Heart right ventricle (tissue), 16 donors: ENCODE data around the gene MGLL. TPM values are rescaled to one million over a fixed set of nuclear protein-coding genes. Genes with fewer than 3 reads are reported as not detected.

Experiments
- ATAC-seq, 8 donors: fragments of 200-7000 bp; cut with Tn5 transposase; one replicate each; pipeline ENCODE4 v1.9.1; 2020; ENCODE audit warnings: mild to moderate bottlenecking in 8 of 8, moderate library complexity in 8 of 8, moderate number of reproducible peaks in 1 of 8
- DNase-seq, 2 donors: peaks; one replicate each; pipeline ENCODE4 v3.0.0-alpha.2; 2020
- H3K27ac ChIP-seq, 10 donors: fragments of 200-600 bp; sonication (generic) in 2 of 10; one replicate each; pipeline versions ENCODE4 v1.5.0 to v1.8.0; 2020 to 2022; ENCODE audit warnings: mild to moderate bottlenecking in 3 of 10
- H3K27me3 ChIP-seq, 7 donors: fragments of 200-600 bp; one replicate each; pipeline ENCODE4 v1.8.0; 2021 to 2022; ENCODE audit warnings: mild to moderate bottlenecking in 2 of 7
- H3K36me3 ChIP-seq, 9 donors: fragments of 200-600 bp; sonication (generic) in 1 of 9; one replicate each; pipeline versions ENCODE4 v1.5.0 to v1.8.0; 2020 to 2022; ENCODE audit warnings: mild to moderate bottlenecking in 2 of 9
- H3K4me1 ChIP-seq, 9 donors: fragments of 200-600 bp; sonication (generic) in 1 of 9; one replicate each; pipeline versions ENCODE4 v1.5.0 to v1.8.0; 2020 to 2022; ENCODE audit warnings: mild to moderate bottlenecking in 4 of 9
- H3K4me3 ChIP-seq, 10 donors: fragments of 200-600 bp; sonication (generic) in 2 of 10; one replicate each; pipeline versions ENCODE4 v1.5.0 to v1.8.0; 2020 to 2022; ENCODE audit warnings: mild to moderate bottlenecking in 7 of 10, moderate library complexity in 2 of 10
- H3K9me3 ChIP-seq, 11 donors: fragments of 200-600 bp in 10 of 11; sonication (generic) in 2 of 11; one replicate each; pipeline versions ENCODE4 v1.5.0 to v1.8.0; 2013 to 2022; ENCODE audit warnings: mild to moderate bottlenecking in 2 of 11, control low read depth in 1 of 11, moderate library complexity in 1 of 11
- CTCF ChIP-seq, 9 donors: fragments of 200-600 bp; sonication (generic) in 2 of 9; IDR thresholded peaks; one replicate each; pipeline versions ENCODE4 v1.5.0 to v1.8.0; 2021 to 2022; ENCODE audit warnings: antibody characterized with exemption in 9 of 9, mild to moderate bottlenecking in 5 of 9, moderate library complexity in 1 of 9
- WGBS, 2 donors: extraction: QIAGEN DNeasy Blood & Tissue Kit; methylation state at CpG; one replicate each; pipeline ENCODE4 v1.1.7; 2013; ENCODE audit warnings: inconsistent platforms in 1 of 2; 5-methylcytosine and 5-hydroxymethylcytosine counted together
- intact Hi-C, 10 donors: fragments of 100-400 bp; cut with DNase I; formaldehyde crosslinking; loops; one replicate each; pipeline versions ENCODE4 v1.11.1 to v1.14.2; 2022
- polyA plus RNA-seq, 2 donors: library from polyadenylated mRNA; stranded (reverse); fragments of 200-250 nt; gene quantifications; one replicate each; pipeline ENCODE4 v1.2.3, GENCODE V29; 2013
- total RNA-seq, 10 donors: library from RNA; stranded (reverse); fragmentation: NEBNext Ultra II Directional in 3 of 10; extraction: Animal tissue kit (Norgen Biotek cat#: 25700) in 3 of 10; gene quantifications; one replicate each; pipeline versions ENCODE4 v1.2.1 to v1.2.4, GENCODE V29; 2021 to 2023
- donor health status: Arrhythmogenic right ventricular cardiomyopathy.
- donor health status: ischemic (EF 13 %, LVEDD 7.1; RV severe dilation, severe dysfunction).
- donor health status: healthy with polysubstance abuse.
- donor health status: DM: no; HTN: yes; CAD: no.
- donor health status: DM: no; HTN: no; CAD: no.
- donor health status: ischemic (EF 25% LVEDD 6.9; RV normal size, moderate dysfunction).
- donor health status: ischemic (EF 25% LVEDD 5.7; RV mildly dilated, moderate dysfunction).
- donor health status: healthy.
- donor health status: DM: yes; HTN: yes; CAD: no.
- donor health status: Ischemic cardiomyopathy.
- donor health status: ischemic (EF 35%, LVEDD 5.7; RV mildly dilated, moderate dysfunction).
- donor health status: nonischemic (EF 11% LVEDD 7.7; RV severe dilation, severe dysfunction).
- donor health status: DM: yes; HTN: yes; CAD: no.
- donor health status: PGD.
- donor health status: ischemic (EF 29% LVEDD 5.4; RV normal size, mild dysfunction).
- donor health status: nonischemic (EF 23%, LVEDD 6.1; RV moderate dilation, normal function).

Gene MGLL
- total and polyA plus RNA-seq, 12 donors: 35.7 to 103 (median 65.2) TPM

DNA sequence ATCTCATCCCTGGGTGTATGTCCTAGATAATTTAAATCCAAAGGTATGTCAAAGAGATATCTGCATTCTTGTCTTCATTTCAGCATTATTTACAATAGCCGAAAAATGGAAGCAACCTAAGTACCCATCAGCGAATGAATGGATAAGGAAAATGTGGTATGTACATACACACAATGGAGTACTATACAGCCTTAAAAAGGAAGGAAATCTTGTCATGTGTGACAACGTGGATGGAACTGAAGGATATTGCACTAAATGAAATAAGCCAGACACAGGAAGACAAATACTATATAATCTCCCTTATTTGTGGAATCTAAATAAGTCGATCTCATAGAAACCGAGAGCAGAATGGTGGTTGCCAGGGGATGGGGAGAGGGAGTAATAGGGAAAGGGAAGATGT is 16.8 kb upstream of the MGLL start:
- no peaks in the 10 kb centered on the region for H3K4me1 ChIP-seq
- H3K36me3 ChIP-seq: no peaks in the 10 kb centered on the region
- no peaks in the 10 kb centered on the region for H3K9me3 ChIP-seq
- TF ChIP-seq CTCF (IDR thresholded peaks at IDR 0.05): no peak
- H3K4me3 ChIP-seq: no peak overlapping the region
- intact Hi-C loops: loop anchor here in 3 of 10 donors (10.0 kb wide), 2 partner anchors 136 to 254 kb away; no protein-coding TSS in a partner anchor
- ATAC-seq (no peak), DNase-seq (no peak)
- no peak overlapping the region for H3K27ac ChIP-seq
- H3K27me3 ChIP-seq: no peaks in the 10 kb centered on the region
- 90 to 91% methylated on average over 5 of the region's 5 CpGs for WGBS, 2 donors

- H3K36me3 ChIP-seq: no peaks in the 10 kb centered on the region
- H3K9me3 ChIP-seq: no peaks in the 10 kb centered on the region
- WGBS, 2 donors: 84 to 85% methylated on average over 8 of the region's 8 CpGs
- DNase-seq: no peak
- no peaks in the 10 kb centered on the region for H3K27me3 ChIP-seq
- intact Hi-C loops: loop anchor here in 3 of 10 donors (10.0 kb wide), 2 partner anchors 139 to 251 kb away; no protein-coding TSS in a partner anchor
- no peaks in the 10 kb centered on the region for H3K4me1 ChIP-seq
- H3K27ac ChIP-seq: no peak overlapping the region
- no peak for ATAC-seq
- no peak overlapping the region for H3K4me3 ChIP-seq
- TF ChIP-seq CTCF (IDR thresholded peaks at IDR 0.05): no peak
Measured at GRCh38 chr3:127835993-127836882, 13.9 kb upstream of the MGLL start.

GRCh38 chr3:127834771-127835170 is 12.5 kb upstream of the MGLL start:
- intact Hi-C loops: loop anchor here in 5 of 10 donors (5.0 to 10.0 kb wide), 3 partner anchors 140 to 250 kb away; no protein-coding TSS in a partner anchor
- Histone ChIP-seq H3K27ac (no peak overlapping the region), H3K36me3 (no peaks in the 10 kb centered on the region), H3K27me3 (no peaks in the 10 kb centered on the region), H3K9me3 (peaks cover 0 to 12% (median 7%) of the 10 kb centered on the region in 11 donors), H3K4me3 (no peak overlapping the region), H3K4me1 (no peaks in the 10 kb centered on the region)
- TF ChIP-seq CTCF (IDR thresholded peaks at IDR 0.05): no peak
- DNase-seq (no peak), ATAC-seq (no peak)
- WGBS, 2 donors: 92 to 95% methylated on average over 4 of the region's 4 CpGs

- intact Hi-C loops: loop anchor here in 8 of 10 donors (2.0 to 10.0 kb wide), 4 partner anchors 141 to 249 kb away; no protein-coding TSS in a partner anchor
- no peak for TF ChIP-seq CTCF (IDR thresholded peaks at IDR 0.05)
- Histone ChIP-seq H3K4me1 (no peaks in the 10 kb centered on the region), H3K36me3 (no peaks in the 10 kb centered on the region), H3K9me3 (peaks cover 0 to 25% (median 14%) of the 10 kb centered on the region in 11 donors), H3K27me3 (no peaks in the 10 kb centered on the region), H3K4me3 (no peak overlapping the region), H3K27ac (no peak overlapping the region)
- 92 to 100% methylated on average over 2 of the region's 2 CpGs for WGBS, 2 donors
- DNase-seq: no peak
- ATAC-seq: no peak
Measured at GRCh38 chr3:127833281-127834032, 11.1 kb upstream of the MGLL start.
